Measurements from ENCODE around the gene TBC1D16.

The TBC1D16 gene

GRCh38 chr17:80064696-80065095 lies 29.0 kb upstream of the TBC1D16 start:
- TF ChIP-seq CTCF (IDR thresholded peaks at IDR 0.05; ENCODE audit: insufficient read depth, low read depth, low read length, missing control alignments): no peak
- H3K4me3 ChIP-seq (ENCODE audit: low read depth, low read length): no peak overlapping the region
- DNase-seq (ENCODE audit: low read depth): no peak

GRCh38 chr17:80063830-80064585 lies 28.3 kb upstream of the TBC1D16 start:
- peak; percentile 5 for DNase-seq (ENCODE audit: low read depth)
- no peak overlapping the region for H3K4me3 ChIP-seq (ENCODE audit: low read depth, low read length)
- no peak for TF ChIP-seq CTCF (IDR thresholded peaks at IDR 0.05; ENCODE audit: insufficient read depth, low read depth, low read length, missing control alignments)

GRCh38 chr17:80061421-80061820 lies 25.7 kb upstream of the TBC1D16 start:
- TF ChIP-seq CTCF (IDR thresholded peaks at IDR 0.05; ENCODE audit: insufficient read depth, low read depth, low read length, missing control alignments): no peak
- DNase-seq (ENCODE audit: low read depth): no peak
- H3K4me3 ChIP-seq (ENCODE audit: low read depth, low read length): no peak overlapping the region

- no peak for DNase-seq (ENCODE audit: low read depth)
- no peak for TF ChIP-seq CTCF (IDR thresholded peaks at IDR 0.05; ENCODE audit: insufficient read depth, low read depth, low read length, missing control alignments)
Observed at GRCh38 chr17:80060644-80061043, 25.0 kb upstream of the TBC1D16 start.

GRCh38 chr17:80058311-80058955 lies 22.8 kb upstream of the TBC1D16 start:
- no peak overlapping the region for H3K4me3 ChIP-seq (ENCODE audit: low read depth, low read length)
- no peak for DNase-seq (ENCODE audit: low read depth)
- no peak for TF ChIP-seq CTCF (IDR thresholded peaks at IDR 0.05; ENCODE audit: insufficient read depth, low read depth, low read length, missing control alignments)

More at GRCh38 chr17:80060644-80061043, 25.0 kb upstream of the TBC1D16 start:
- H3K4me3 ChIP-seq (ENCODE audit: low read depth, low read length): no peak overlapping the region

- H3K4me3 ChIP-seq (ENCODE audit: low read depth, low read length): no peak overlapping the region
- DNase-seq (ENCODE audit: low read depth): no peak
- no peak for TF ChIP-seq CTCF (IDR thresholded peaks at IDR 0.05; ENCODE audit: insufficient read depth, low read depth, low read length, missing control alignments)
Observed at GRCh38 chr17:80055597-80055996, 19.9 kb upstream of the TBC1D16 start.
